CD14-positive monocyte (primary cell): ENCODE measurements around the gene MYPN. TPM values are rescaled to one million over a fixed set of nuclear protein-coding genes. Genes with fewer than 3 reads are reported as not detected.
A peak's percentile ranks its signal among the peaks of the same experiment; 100 is the strongest.

Source experiments
- DNase-seq, 3 donors: peaks; one replicate each; pipeline ENCODE4 v3.0.0-alpha.2; 2011 to 2022
- H2AFZ ChIP-seq: 2 replicates; pipeline ENCODE4 v1.6.0; 2012; ENCODE audit warnings: mild to moderate bottlenecking, low read depth, low read length, inconsistent platforms; ENCODE audit not compliant: insufficient read depth, poor library complexity, severe bottlenecking
- H3K27ac ChIP-seq, 2 donors: 1 replicate in 1 of 2; 2 replicates in 1 of 2; pipeline ENCODE4 v1.5.1; 2012 to 2013; ENCODE audit warnings: low read length in 2 of 2, control low read depth in 1 of 2, inconsistent platforms in 1 of 2, low read depth in 1 of 2, mild to moderate bottlenecking in 1 of 2
- H3K27me3 ChIP-seq, 2 donors: one replicate each; pipeline versions ENCODE4 v1.6.0 to v1.6.1; 2011 to 2013; ENCODE audit warnings: low read length in 2 of 2; ENCODE audit not compliant: control insufficient read depth in 2 of 2, insufficient read depth in 2 of 2
- H3K36me3 ChIP-seq, 2 donors: replicated peaks in 1 of 2; 1 replicate in 1 of 2; 2 replicates in 1 of 2; pipeline versions ENCODE4 v1.5.1 to v1.6.1; 2012 to 2013; ENCODE audit warnings: low read length in 2 of 2, control low read depth in 1 of 2, inconsistent platforms in 1 of 2, mild to moderate bottlenecking in 1 of 2; ENCODE audit not compliant: insufficient read depth in 2 of 2, control insufficient read depth in 1 of 2
- H3K4me1 ChIP-seq, 2 donors: 1 replicate in 1 of 2; 2 replicates in 1 of 2; pipeline versions ENCODE4 v1.5.1 to v1.6.1; 2012 to 2013; ENCODE audit warnings: low read length in 2 of 2, control low read depth in 1 of 2, inconsistent platforms in 1 of 2, mild to moderate bottlenecking in 1 of 2, moderate library complexity in 1 of 2; ENCODE audit not compliant: insufficient read depth in 2 of 2, control insufficient read depth in 1 of 2
- H3K4me2 ChIP-seq: replicated peaks from 2 replicates; pipeline ENCODE3; 2012; ENCODE audit warnings: low read length, moderate library complexity, mild to moderate bottlenecking; ENCODE audit not compliant: poor library complexity, severe bottlenecking; ENCODE audit errors: extremely low read depth
- H3K4me3 ChIP-seq, 3 experiments: fragments of 200-600 bp in 1 of 3; sonication (generic) in 1 of 3; replicated peaks in 1 of 3; 1 replicate in 2 of 3; 2 replicates in 1 of 3; pipeline ENCODE4 v1.5.1; 2011 to 2013; ENCODE audit warnings: low read length in 3 of 3, mild to moderate bottlenecking in 3 of 3, control low read depth in 2 of 3, low read depth in 2 of 3, inconsistent platforms in 1 of 3, moderate library complexity in 1 of 3
- H3K79me2 ChIP-seq: 2 replicates; pipeline ENCODE4 v1.6.0; 2012; ENCODE audit warnings: mild to moderate bottlenecking, control low read depth, inconsistent platforms, low read length, moderate library complexity; ENCODE audit not compliant: insufficient read depth
- H3K9ac ChIP-seq: 2 replicates; pipeline ENCODE4 v1.6.0; 2017; ENCODE audit warnings: low read length, mild to moderate bottlenecking; ENCODE audit not compliant: insufficient read depth, poor library complexity, severe bottlenecking
- H3K9me3 ChIP-seq, 2 donors: replicated peaks in 1 of 2; 1 replicate in 1 of 2; 2 replicates in 1 of 2; pipeline versions ENCODE4 v1.5.1 to v1.6.1; 2012 to 2013; ENCODE audit warnings: low read length in 2 of 2, control low read depth in 1 of 2; ENCODE audit not compliant: control insufficient read depth in 1 of 2, insufficient read depth in 1 of 2
- H4K20me1 ChIP-seq: 2 replicates; pipeline ENCODE4 v1.6.0; 2012; ENCODE audit warnings: mild to moderate bottlenecking, low read length, control low read depth, moderate library complexity; ENCODE audit not compliant: insufficient read depth
- H3K27ac Mint-ChIP-seq, 7 donors: one replicate each; pipeline ENCODE4 v1.8.0; 2020; ENCODE audit warnings: mild to moderate bottlenecking in 7 of 7, mixed read lengths in 7 of 7, moderate library complexity in 6 of 7, inconsistent platforms in 2 of 7
- H3K27me3 Mint-ChIP-seq, 3 donors: one replicate each; pipeline ENCODE4 v1.8.0; 2021 to 2022; ENCODE audit warnings: low read depth in 3 of 3, mild to moderate bottlenecking in 3 of 3, mixed read lengths in 3 of 3, moderate library complexity in 3 of 3, inconsistent platforms in 1 of 3
- H3K36me3 Mint-ChIP-seq, 2 donors: one replicate each; pipeline ENCODE4 v1.8.0; 2020; ENCODE audit warnings: mixed read lengths in 2 of 2, inconsistent platforms in 1 of 2, mild to moderate bottlenecking in 1 of 2
- H3K4me1 Mint-ChIP-seq: one replicate; pipeline ENCODE4 v1.8.0; 2020; ENCODE audit warnings: mild to moderate bottlenecking, mixed read lengths
- H3K4me3 Mint-ChIP-seq, 2 donors: one replicate each; pipeline ENCODE4 v1.8.0; 2020; ENCODE audit warnings: mild to moderate bottlenecking in 2 of 2, mixed read lengths in 2 of 2, moderate library complexity in 1 of 2
- H3K9me3 Mint-ChIP-seq, 7 donors: one replicate each; pipeline ENCODE4 v1.8.0; 2020 to 2022; ENCODE audit warnings: mixed read lengths in 7 of 7, mild to moderate bottlenecking in 6 of 7, moderate library complexity in 6 of 7, inconsistent platforms in 2 of 7
- CTCF ChIP-seq: fragments of 200-600 bp; IDR thresholded peaks from one replicate; pipeline ENCODE4 v1.8.0; 2022; ENCODE audit warnings: antibody characterized with exemption, mild to moderate bottlenecking
- WGBS: methylation state at CpG from one replicate; pipeline ENCODE4 v1.1.5; 2013; ENCODE audit warnings: missing lambda C conversion rate; ENCODE audit not compliant: insufficient coverage; 5-methylcytosine and 5-hydroxymethylcytosine counted together
- intact Hi-C, 2 donors: fragments of 100-400 bp; cut with micrococcal nuclease; formaldehyde crosslinking; loops; one replicate each; pipeline versions ENCODE4 v1.15.0 to v1.15.1; 2023
- polyA plus RNA-seq, 3 donors: library from polyadenylated mRNA; depleted of rRNA in 1 of 3; unstranded in 2 of 3; stranded (reverse) in 1 of 3; fragments of 300-500 nt in 2 of 3; fragments of >200 nt in 1 of 3; fragmentation: Illumina TruSeq in 2 of 3; gene quantifications; 1 replicate in 2 of 3; 2 replicates in 1 of 3; pipeline ENCODE4 v1.2.3, GENCODE V29; 2012 to 2021

MYPN gene
- polyA plus RNA-seq, 3 donors, result not detected

GRCh38 chr10:68230268-68230667, 121.0 kb downstream of the MYPN start:
- intact Hi-C loops, result no loop called here
- no peak overlapping the region for H3K4me3 Mint-ChIP-seq

GRCh38 chr10:68231106-68231816, 122.0 kb downstream of the MYPN start:
- H3K4me3 Mint-ChIP-seq, result peak overlapping the region; percentile 83 to 91
- peaks cover 23 to 45% of the 10 kb centered on the region in 2 donors for H3K27me3 ChIP-seq
- peak overlapping the region; percentile 93 for H2AFZ ChIP-seq
- H3K27me3 Mint-ChIP-seq, result peaks cover 37 to 59% (median 43%) of the 10 kb centered on the region in 3 donors
- H3K9ac ChIP-seq, result peak overlapping the region; percentile 59
- no peaks in the 10 kb centered on the region for H4K20me1 ChIP-seq
- H3K27ac ChIP-seq, result no peak overlapping the region
- H3K4me3 ChIP-seq, result peak overlapping the region; percentile 52 to 81 (median 58)
- H3K9me3 Mint-ChIP-seq, result peaks cover 0 to 6% (median 2%) of the 10 kb centered on the region in 7 donors
- H3K4me2 ChIP-seq, result peak overlapping the region; percentile 92
- no peaks in the 10 kb centered on the region for H3K36me3 ChIP-seq
- DNase-seq, result peak; percentile 5 to 44 (median 14)
- peaks cover 0 to 3% of the 10 kb centered on the region in 2 donors for H3K36me3 Mint-ChIP-seq
- H3K79me2 ChIP-seq, result no peaks in the 10 kb centered on the region
- intact Hi-C loops, result no loop called here
- H3K27ac Mint-ChIP-seq, result no peak overlapping the region
- under 1% methylated on average over 76 of the region's 81 CpGs for WGBS
- no peaks in the 10 kb centered on the region for H3K9me3 ChIP-seq
- H3K4me1 Mint-ChIP-seq, result peaks cover 12% of the 10 kb centered on the region
- peaks cover 10 to 13% of the 10 kb centered on the region in 2 donors for H3K4me1 ChIP-seq
- TF ChIP-seq CTCF, result no peak

More at GRCh38 chr10:68230268-68230667, 121.0 kb downstream of the MYPN start:
- Histone ChIP-seq H3K4me3 (no peak overlapping the region), H2AFZ (no peak overlapping the region), H3K27ac (no peak overlapping the region), H3K79me2 (no peaks in the 10 kb centered on the region), H3K9me3 (no peaks in the 10 kb centered on the region), H3K36me3 (no peaks in the 10 kb centered on the region), H3K4me1 (peaks cover 10 to 13% of the 10 kb centered on the region in 2 donors), H3K27me3 (peaks cover 23 to 45% of the 10 kb centered on the region in 2 donors), H4K20me1 (no peaks in the 10 kb centered on the region), H3K4me2 (no peak overlapping the region), H3K9ac (no peak overlapping the region)
- Mint-ChIP-seq H3K4me1 (peaks cover 12% of the 10 kb centered on the region), H3K36me3 (peaks cover 0 to 3% of the 10 kb centered on the region in 2 donors), H3K9me3 (peaks cover 0 to 6% (median 2%) of the 10 kb centered on the region in 7 donors), H3K27ac (no peak overlapping the region), H3K27me3 (peaks cover 37 to 59% (median 45%) of the 10 kb centered on the region in 3 donors)
- TF ChIP-seq CTCF, result no peak
- no peak for DNase-seq
- no CpG with 5 or more reads among the region's 5 CpGs for WGBS
